ENCODE measurements around the gene ANKS3. TPM values are rescaled to one million over a fixed set of nuclear protein-coding genes. Genes with fewer than 3 reads are reported as not detected.

ANKS3 gene
- total and polyA plus RNA-seq, 2 donors (not counting 1 experiment from before 2014, with no cell fraction given), result 26.5 to 31.9 TPM

- ATAC-seq (ENCODE audit: low read depth), result no peak
- H3K79me2 ChIP-seq (ENCODE audit: control insufficient read depth, insufficient read depth, low read length), result no peaks in the 10 kb centered on the region
- H3K27me3 Mint-ChIP-seq, result no peaks in the 10 kb centered on the region
- H3K27ac Mint-ChIP-seq, result no peak overlapping the region
- H3K27me3 ChIP-seq (replicated peaks in 1 of 4; ENCODE audit: control extremely low read depth in 1 of 4, control insufficient read depth in 3 of 4, insufficient read depth in 4 of 4, low read length in 3 of 4), result no peaks in the 10 kb centered on the region
- no peak overlapping the region for H3K27ac ChIP-seq (ENCODE audit: low read length in 2 of 2)
- H3K4me1 Mint-ChIP-seq, result no peaks in the 10 kb centered on the region
- H3K4me3 Mint-ChIP-seq, result no peak overlapping the region
- TF ChIP-seq, protein P1, sequence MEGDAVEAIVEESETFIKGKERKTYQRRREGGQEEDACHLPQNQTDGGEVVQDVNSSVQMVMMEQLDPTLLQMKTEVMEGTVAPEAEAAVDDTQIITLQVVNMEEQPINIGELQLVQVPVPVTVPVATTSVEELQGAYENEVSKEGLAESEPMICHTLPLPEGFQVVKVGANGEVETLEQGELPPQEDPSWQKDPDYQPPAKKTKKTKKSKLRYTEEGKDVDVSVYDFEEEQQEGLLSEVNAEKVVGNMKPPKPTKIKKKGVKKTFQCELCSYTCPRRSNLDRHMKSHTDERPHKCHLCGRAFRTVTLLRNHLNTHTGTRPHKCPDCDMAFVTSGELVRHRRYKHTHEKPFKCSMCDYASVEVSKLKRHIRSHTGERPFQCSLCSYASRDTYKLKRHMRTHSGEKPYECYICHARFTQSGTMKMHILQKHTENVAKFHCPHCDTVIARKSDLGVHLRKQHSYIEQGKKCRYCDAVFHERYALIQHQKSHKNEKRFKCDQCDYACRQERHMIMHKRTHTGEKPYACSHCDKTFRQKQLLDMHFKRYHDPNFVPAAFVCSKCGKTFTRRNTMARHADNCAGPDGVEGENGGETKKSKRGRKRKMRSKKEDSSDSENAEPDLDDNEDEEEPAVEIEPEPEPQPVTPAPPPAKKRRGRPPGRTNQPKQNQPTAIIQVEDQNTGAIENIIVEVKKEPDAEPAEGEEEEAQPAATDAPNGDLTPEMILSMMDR (IDR thresholded peaks at IDR 0.05), result no peak
- no peak for TF ChIP-seq EZH2 (IDR thresholded peaks at IDR 0.05; ENCODE audit: borderline replicate concordance, insufficient read depth, low read depth, low read length, poor library complexity, severe bottlenecking)
- POLR2A ChIA-PET, result interaction anchor here (0.6 kb wide), 1 partner anchor 20 kb away, joined by 8 read pairs; no protein-coding TSS in a partner anchor
- no peak for DNase-seq
- no peak overlapping the region for H2AFZ ChIP-seq (ENCODE audit: insufficient read depth, low read depth, low read length, poor library complexity, severe bottlenecking)
- no peak overlapping the region for H3K4me2 ChIP-seq (replicated peaks; ENCODE audit: low read depth, low read length, poor library complexity, severe bottlenecking)
- no peaks in the 10 kb centered on the region for H3K9me3 Mint-ChIP-seq (ENCODE audit: insufficient read depth)
- 95% methylated on average over 32 of the region's 38 CpGs for WGBS (ENCODE audit: insufficient coverage)
- H3K36me3 ChIP-seq (replicated peaks in 1 of 2; ENCODE audit: control extremely low read depth in 1 of 2, control insufficient read depth in 1 of 2, extremely low read depth in 1 of 2, insufficient read depth in 2 of 2, low read length in 1 of 2), result peaks cover 0 to 34% of the 10 kb centered on the region in 2 experiments
- intact Hi-C loops (cut with micrococcal nuclease), result no loop called here
- H3K9me3 ChIP-seq (ENCODE audit: control extremely low read depth in 1 of 3, control insufficient read depth in 2 of 3, insufficient read depth in 1 of 3, low read length in 2 of 3), result no peaks in the 10 kb centered on the region
- no peaks in the 10 kb centered on the region for H4K20me1 ChIP-seq (ENCODE audit: control insufficient read depth, insufficient read depth, low read length, poor library complexity, severe bottlenecking)
- no peak overlapping the region for H3K4me3 ChIP-seq (ENCODE audit: control extremely low read depth in 1 of 5, extremely low read depth in 1 of 5, insufficient read depth in 1 of 5, low read depth in 2 of 5, low read length in 4 of 5)
- CTCF ChIA-PET, result no interaction called here
- H3K4me1 ChIP-seq (ENCODE audit: control insufficient read depth in 2 of 2, insufficient read depth in 2 of 2, low read length in 2 of 2), result no peaks in the 10 kb centered on the region
- H3K9ac ChIP-seq (ENCODE audit: low read length), result no peak overlapping the region
Observed at GRCh38 chr16:4685776-4686496, 48.1 kb downstream of the ANKS3 start.

DNA sequence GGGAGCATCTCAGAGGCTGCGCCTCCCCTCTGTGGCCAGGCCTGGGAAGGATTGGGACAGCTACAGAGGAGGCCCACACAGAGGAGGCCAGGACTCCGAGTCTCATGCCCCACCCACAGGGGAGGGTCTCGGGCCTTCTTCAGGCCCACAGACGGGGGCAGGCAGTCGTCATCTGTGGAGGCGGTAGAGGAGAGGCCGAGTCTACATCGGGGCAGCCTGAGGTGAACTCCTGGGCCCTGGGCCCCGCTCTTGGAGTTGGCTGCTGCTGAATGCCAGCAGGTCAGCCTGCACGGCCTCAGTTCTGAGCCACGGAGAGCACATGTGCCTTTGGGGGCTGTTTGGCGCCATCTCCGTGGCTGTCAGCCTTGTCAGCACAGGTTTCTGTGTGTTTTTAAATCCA is 48.8 kb downstream of the ANKS3 start:
- H3K4me2 ChIP-seq (replicated peaks; ENCODE audit: low read depth, low read length, poor library complexity, severe bottlenecking), result no peak overlapping the region

More for the DNA sequence above, 48.8 kb downstream of the ANKS3 start:
- H3K9ac ChIP-seq (ENCODE audit: low read length), result no peak overlapping the region
- ATAC-seq (ENCODE audit: low read depth), result no peak
- Mint-ChIP-seq H3K9me3 (ENCODE audit: insufficient read depth) (no peaks in the 10 kb centered on the region), H3K4me1 (no peaks in the 10 kb centered on the region), H3K27me3 (no peaks in the 10 kb centered on the region), H3K27ac (no peak overlapping the region), H3K4me3 (no peak overlapping the region)
- WGBS (ENCODE audit: insufficient coverage), result 97% methylated on average over 11 of the region's 13 CpGs
- no peaks in the 10 kb centered on the region for H3K9me3 ChIP-seq (ENCODE audit: control extremely low read depth in 1 of 3, control insufficient read depth in 2 of 3, insufficient read depth in 1 of 3, low read length in 2 of 3)
- H3K27ac ChIP-seq (ENCODE audit: low read length in 2 of 2), result no peak overlapping the region
- H3K4me3 ChIP-seq (ENCODE audit: control extremely low read depth in 1 of 5, extremely low read depth in 1 of 5, insufficient read depth in 1 of 5, low read depth in 2 of 5, low read length in 4 of 5), result no peak overlapping the region
- intact Hi-C loops (cut with micrococcal nuclease), result no loop called here
- POLR2A ChIA-PET, result interaction anchor here (0.6 kb wide), 1 partner anchor 49 kb away, joined by 3 read pairs; no protein-coding TSS in a partner anchor
- H3K36me3 ChIP-seq (replicated peaks in 1 of 2; ENCODE audit: control extremely low read depth in 1 of 2, control insufficient read depth in 1 of 2, extremely low read depth in 1 of 2, insufficient read depth in 2 of 2, low read length in 1 of 2), result peaks cover 0 to 34% of the 10 kb centered on the region in 2 experiments
- no peaks in the 10 kb centered on the region for H3K27me3 ChIP-seq (replicated peaks in 1 of 4; ENCODE audit: control extremely low read depth in 1 of 4, control insufficient read depth in 3 of 4, insufficient read depth in 4 of 4, low read length in 3 of 4)
- no peaks in the 10 kb centered on the region for H3K79me2 ChIP-seq (ENCODE audit: control insufficient read depth, insufficient read depth, low read length)
- no peaks in the 10 kb centered on the region for H4K20me1 ChIP-seq (ENCODE audit: control insufficient read depth, insufficient read depth, low read length, poor library complexity, severe bottlenecking)
- H3K4me1 ChIP-seq (ENCODE audit: control insufficient read depth in 2 of 2, insufficient read depth in 2 of 2, low read length in 2 of 2), result no peaks in the 10 kb centered on the region
- no peak overlapping the region for H2AFZ ChIP-seq (ENCODE audit: insufficient read depth, low read depth, low read length, poor library complexity, severe bottlenecking)
- TF ChIP-seq, protein P1 (IDR thresholded peaks at IDR 0.05), result no peak
- no peak for DNase-seq
- CTCF ChIA-PET, result no interaction called here
